DMS153 treated with DMSO at 0.1 percent for 48 hours (cell line): ENCODE results near the gene PM20D1.
"Not testable (repeated sequence)": the region's sequence is repeated elsewhere in the genome, so short reads cannot be mapped to it uniquely, and the experiment has no call there.

Source experiments
- DNase-seq: peaks from one replicate; lab custom pipeline; 2025; ENCODE audit not compliant: unreplicated experiment; lab: John Stamatoyannopoulos, UW

The PM20D1 gene

GRCh38 chr1:205843036-205843859 lies 6.7 kb downstream of the PM20D1 start:
- DNase-seq = no peak

- DNase-seq = no peak
Observed at GRCh38 chr1:205842229-205842628, 7.7 kb downstream of the PM20D1 start.

- DNase-seq = no peak
Observed at GRCh38 chr1:205840146-205840923, 9.6 kb downstream of the PM20D1 start.

GRCh38 chr1:205837382-205837970 lies 12.5 kb downstream of the PM20D1 start:
- DNase-seq = no peak

GRCh38 chr1:205834751-205835150 lies 15.2 kb downstream of the PM20D1 start:
- DNase-seq = no peak

GRCh38 chr1:205832326-205832751 lies 17.6 kb downstream of the PM20D1 start:
- DNase-seq = no peak

GRCh38 chr1:205827623-205828022 lies 22.3 kb downstream of the PM20D1 start:
- no peak for DNase-seq

GRCh38 chr1:205826995-205827394 lies 22.9 kb downstream of the PM20D1 start:
- DNase-seq = no peak

GRCh38 chr1:205826016-205826806 lies 23.7 kb downstream of the PM20D1 start:
- no peak for DNase-seq

- DNase-seq = no peak
Observed at GRCh38 chr1:205824180-205824579, 25.8 kb downstream of the PM20D1 start.

- DNase-seq = not testable (repeated sequence)
Observed at GRCh38 chr1:205823260-205823659, 26.7 kb downstream of the PM20D1 start.

- no peak for DNase-seq
Observed at GRCh38 chr1:205822397-205822796, 27.5 kb downstream of the PM20D1 start.

GRCh38 chr1:205817988-205818387 lies 31.9 kb downstream of the PM20D1 start:
- no peak for DNase-seq

- DNase-seq = no peak
Observed at GRCh38 chr1:205817364-205817763, 32.6 kb downstream of the PM20D1 start.

GRCh38 chr1:205813755-205814058 lies 36.2 kb downstream of the PM20D1 start:
- peak; percentile 42 for DNase-seq

- peak; percentile 96 for DNase-seq
Observed at GRCh38 chr1:205812878-205813754, 36.8 kb downstream of the PM20D1 start, which contains the start of gene SLC41A1. TSS of gene SLC41A1 (minus strand) at chr1:205813198. CDS start at chr1:205810441, 2,757 bp downstream.

- no peak for DNase-seq
Observed at GRCh38 chr1:205812271-205812877, 37.6 kb downstream of the PM20D1 start.

GRCh38 chr1:205811660-205812059 lies 38.3 kb downstream of the PM20D1 start:
- DNase-seq = no peak

- DNase-seq = no peak
Observed at GRCh38 chr1:205810448-205811157, 39.3 kb downstream of the PM20D1 start.
